Effector CD8-positive, alpha-beta T cell (primary cell): ENCODE data around the gene AACS.

ENCODE experiments used
- DNase-seq: peaks from one replicate; lab custom pipeline; 2025; lab: John Stamatoyannopoulos, UW

Gene AACS

DNA sequence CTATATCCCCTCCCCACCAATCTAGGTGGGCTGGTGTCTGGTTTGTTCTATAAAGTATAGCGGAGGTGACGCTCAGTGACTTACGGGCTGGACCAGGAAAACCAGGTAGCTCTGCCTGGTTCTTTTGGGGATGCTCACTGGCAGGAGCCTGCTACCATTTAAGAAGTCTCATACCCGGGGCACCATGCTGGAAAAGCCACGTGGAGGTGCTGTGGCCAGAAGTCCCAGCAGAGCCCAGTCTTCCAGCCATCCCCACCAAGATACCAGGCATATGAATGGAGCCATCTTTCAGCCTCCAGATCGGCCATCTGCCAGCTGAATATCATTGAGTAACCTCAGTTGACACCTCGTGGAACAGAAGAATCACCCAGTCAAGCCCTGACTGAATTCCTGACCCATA lies 87.2 kb downstream of the AACS start:
- DNase-seq, result no peak

DNA sequence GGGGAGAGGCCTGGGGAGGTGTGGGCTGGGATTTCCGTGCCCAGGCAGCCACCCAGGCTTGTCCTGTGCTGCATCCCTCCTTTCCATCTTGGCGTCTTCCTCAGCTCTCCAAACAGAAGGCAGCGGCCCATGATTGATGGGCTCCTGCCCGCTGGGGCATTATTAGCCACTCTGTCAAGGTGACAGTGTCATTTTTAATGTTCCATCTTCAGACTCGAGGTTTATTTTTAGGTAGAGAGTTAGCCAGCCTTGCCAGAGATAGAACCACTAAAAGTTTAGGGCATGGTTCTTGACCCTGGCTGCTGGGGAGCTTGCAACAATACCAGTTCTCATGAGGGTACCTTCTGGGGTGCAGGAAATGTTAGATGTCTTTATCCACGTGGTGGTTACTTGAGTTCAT lies 90.1 kb downstream of the AACS start:
- no peak for DNase-seq

DNA sequence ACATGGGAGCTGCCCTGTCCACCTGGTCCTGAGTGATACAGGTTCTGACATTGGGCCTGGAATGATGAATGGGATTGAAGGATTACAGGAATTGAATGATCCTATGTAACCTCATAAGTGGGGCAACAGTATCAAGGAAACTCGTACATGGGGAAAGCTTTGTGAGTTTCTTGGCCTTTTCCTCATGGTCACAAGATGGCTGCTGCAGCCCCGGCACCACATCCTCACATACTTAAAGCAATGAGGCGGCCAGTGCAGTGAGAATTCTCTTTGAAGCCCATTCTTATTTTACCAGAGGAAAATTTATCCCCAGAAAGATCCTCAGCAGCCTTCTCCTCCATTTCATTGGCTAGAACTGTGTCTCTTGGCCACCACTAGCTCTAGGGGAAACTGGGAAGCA lies 91.9 kb downstream of the AACS start:
- no peak for DNase-seq

DNA sequence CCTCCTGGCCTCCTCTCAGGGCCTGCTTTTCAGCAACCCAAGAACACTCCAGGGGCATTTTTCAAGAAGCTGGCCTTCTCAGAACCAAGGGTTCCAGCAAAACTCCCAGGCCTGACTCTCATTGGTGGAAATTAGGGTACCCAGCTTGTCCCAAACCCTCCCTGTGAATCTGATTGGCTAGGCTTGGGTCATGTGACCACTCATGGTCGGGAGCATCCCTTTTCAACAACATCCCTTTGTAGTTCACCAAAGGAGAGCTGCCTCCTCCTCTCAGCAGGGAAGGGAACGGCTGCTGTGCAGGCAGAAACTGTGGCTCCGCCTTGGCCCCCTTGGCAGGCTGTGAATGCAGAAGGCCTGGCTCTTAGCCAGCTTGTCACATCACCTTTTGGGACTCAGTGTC lies 94.5 kb downstream of the AACS start:
- no peak for DNase-seq

DNA sequence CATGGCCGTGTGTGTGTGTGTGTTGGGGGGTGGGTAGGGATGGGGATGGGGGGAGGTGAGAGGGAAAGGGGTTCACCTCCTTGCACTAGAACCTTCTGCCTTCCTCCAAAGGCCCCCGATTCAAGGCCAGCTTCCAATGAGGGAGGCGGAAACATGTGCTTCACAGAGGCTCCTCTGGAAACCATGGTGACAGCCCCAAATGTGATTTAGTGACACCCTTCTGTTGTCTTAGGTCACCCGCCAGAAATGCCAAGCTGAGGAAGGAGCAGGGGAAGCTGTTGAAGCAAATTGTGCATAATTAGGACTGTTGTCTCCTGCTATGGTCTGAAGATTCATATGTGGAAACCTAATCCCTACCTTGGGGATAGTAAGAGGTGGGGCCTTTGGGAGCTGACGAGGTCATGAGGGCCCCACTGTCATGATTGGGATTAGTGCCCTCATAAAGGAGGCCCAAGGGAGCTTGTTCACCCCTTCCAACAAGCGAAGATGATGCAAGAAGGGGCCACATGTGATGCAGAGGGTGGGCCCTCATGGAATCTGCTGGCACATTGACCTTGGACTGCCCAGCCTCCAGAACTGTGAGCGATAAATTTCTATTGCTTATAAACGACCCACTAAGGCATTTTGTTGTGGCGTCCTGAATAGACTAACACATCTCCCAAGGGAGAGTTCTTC lies 95.2 kb downstream of the AACS start:
- DNase-seq, result no peak

DNA sequence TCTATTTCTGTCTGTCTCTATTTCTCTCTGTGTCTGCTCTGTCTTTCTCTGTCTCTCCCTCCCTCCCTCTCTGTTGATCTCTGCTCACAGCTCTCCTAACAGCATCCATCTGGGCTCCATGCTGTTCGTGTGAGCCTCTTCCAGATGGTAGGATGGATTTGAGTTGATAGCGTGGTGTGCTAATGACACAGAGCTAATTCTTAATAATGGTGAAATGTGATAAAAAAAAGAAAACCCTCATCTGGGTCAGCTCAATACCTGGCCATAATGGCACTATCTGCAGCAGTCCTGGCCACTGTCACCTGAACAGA lies 96.4 kb downstream of the AACS start:
- no peak for DNase-seq

DNA sequence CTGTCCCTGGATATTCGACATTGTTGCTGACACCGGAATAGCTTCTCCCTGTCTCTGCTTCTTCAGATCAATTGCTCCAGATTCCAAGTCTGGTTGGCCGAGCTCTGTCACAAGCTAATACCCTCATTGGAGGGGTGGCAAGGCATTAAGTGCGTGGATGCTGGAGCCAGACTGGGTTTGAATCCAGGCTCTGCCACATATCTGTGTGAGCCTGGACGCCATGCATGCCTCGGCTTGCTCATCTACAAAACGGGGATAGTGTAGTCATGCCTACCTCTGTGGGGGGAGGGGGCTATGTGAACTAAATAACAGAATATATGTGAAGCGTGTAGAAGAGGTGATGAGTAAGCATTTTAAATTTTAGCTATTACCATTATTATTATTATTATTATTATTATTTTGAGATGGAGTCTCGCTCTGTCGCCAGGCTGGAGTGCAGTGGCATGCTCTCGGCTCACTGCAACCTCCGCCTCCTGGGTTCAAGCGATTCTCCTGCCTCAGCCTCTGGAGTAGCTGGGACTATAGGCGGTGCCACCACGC lies 97.3 kb downstream of the AACS start:
- DNase-seq, result no peak

DNA sequence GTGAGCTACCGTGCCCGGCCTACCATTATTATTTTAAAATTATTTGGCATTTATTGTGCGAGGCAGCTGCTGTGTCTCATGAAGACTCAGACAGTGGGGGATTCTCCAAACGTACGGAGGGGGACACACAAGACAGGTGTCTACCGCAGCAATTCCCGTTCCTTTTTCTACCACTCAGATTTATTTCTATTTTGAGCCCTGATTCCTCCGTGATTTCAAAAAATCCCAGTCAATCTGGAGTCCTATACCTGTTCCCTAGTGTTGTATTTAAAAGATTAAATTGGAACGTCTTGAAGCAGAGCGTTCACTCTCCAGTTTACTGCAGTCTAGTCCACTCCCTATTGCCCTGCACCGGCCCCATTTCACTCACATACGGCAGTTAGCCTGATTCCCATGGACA lies 97.9 kb downstream of the AACS start:
- no peak for DNase-seq

DNA sequence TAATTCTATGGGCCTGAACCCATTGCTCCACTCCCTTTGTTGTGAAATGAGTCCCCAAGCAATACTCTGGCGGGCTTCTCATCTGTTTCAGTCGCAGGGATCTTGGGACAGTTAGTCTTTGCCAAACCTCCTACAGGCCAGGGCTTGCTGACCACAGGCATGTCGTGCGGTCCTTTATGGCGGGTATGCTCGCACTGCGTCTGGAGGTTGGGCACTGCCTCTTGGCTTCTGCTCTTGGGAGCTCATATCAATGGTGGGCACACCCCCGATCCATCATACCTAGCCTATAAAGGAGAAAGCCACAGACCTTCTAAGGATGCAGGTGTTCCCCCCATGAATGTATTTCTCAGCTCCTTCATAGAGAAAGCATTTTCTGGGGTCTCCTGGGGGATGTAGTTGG lies 99.3 kb downstream of the AACS start:
- no peak for DNase-seq

DNA sequence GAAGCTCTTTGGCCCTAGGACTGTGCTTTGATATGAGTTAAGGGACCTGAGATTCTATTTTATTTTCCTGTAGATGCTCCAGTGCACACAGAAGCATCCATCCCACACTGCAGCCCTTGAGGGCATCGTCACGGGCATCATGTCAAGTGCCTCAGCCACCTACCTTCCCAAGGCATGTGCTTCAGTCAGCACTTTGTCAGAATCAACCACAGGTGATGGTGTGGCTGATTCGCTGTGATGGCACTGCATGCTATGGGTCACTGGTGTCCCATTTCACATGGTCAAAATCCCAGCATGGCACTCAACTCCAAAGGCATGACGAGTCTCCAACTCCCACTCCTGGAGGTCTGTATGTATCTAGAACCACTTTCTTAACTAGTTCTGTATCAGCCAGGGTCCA lies 100.8 kb downstream of the AACS start:
- DNase-seq, result no peak

DNA sequence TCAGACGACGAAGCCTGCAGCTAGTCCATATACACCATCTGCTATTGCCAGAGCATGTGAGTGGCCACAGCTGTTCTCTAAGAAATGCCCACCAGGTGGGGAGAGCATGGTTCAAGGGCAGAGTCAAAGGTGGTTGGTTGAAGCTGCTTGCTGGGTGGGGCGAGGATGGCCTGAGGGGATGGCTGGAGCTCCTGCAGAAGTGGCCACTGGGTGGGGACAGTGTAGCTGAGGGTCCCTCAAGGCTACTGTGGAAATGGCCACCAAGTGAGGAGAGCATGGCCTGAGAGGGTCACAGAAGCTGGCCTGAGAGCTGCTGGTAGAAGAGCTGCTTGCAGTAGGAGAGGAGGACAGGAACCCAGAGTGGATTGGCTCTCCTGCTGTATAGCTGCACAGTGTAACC lies 102.4 kb downstream of the AACS start:
- DNase-seq, result no peak

DNA sequence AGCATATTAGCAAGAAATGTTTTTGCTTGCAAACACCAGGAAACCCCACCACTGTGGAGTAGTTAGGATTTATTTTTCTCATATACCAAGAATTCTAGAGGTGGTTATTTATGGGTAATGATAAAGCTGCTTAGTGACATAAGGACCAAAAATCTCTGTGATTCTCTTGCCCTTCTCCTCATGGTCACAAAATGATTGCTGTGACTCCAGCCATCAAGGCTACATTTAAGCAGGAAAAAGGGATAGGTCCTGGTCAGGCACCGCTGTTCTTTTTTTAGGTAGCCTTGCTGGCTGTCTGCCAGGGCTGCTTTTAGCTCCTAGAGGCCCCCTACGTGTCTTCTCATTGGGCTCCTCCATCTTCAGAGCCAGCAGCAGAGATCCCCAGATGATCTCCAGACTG lies 104.2 kb downstream of the AACS start:
- no peak for DNase-seq

DNA sequence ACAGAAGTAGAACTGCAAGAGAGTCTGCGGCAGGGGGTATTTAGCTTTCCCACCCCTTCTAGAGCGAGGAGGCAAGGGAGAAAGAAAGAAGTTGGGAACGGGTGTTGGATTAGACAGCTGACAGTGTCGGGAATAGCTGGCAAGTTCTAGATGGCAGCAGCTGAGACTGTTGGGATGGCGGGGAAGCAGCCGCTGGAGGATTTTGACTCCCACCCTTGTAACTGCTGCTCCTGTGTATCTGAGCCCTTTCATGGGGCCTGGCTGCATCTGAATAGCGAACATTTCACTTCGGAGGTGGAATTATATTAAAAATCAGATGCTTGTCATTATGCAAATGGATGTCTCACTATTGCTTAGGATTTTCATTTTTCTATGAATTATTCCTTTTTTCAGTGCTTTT lies 104.6 kb downstream of the AACS start:
- DNase-seq, result no peak

DNA sequence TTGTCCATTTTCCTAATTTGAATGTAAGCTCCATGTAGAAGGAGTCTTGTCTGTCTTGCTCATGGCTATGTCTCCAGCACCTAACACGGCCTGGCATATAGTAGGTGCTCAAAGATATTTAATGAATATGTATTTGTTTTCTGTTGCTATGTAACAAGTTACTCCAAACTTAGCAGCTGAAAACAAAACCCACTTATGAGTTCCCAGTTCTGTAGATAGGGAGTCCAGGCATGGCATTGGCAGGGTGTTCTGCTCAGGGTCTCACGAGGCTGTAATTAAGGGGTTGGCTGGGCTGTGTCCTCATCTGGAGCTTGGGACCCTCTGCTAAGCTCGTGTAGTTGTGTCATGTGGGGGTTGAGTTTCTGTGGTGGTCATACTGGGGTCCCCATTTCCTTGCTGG lies 106.0 kb downstream of the AACS start:
- no peak for DNase-seq

DNA sequence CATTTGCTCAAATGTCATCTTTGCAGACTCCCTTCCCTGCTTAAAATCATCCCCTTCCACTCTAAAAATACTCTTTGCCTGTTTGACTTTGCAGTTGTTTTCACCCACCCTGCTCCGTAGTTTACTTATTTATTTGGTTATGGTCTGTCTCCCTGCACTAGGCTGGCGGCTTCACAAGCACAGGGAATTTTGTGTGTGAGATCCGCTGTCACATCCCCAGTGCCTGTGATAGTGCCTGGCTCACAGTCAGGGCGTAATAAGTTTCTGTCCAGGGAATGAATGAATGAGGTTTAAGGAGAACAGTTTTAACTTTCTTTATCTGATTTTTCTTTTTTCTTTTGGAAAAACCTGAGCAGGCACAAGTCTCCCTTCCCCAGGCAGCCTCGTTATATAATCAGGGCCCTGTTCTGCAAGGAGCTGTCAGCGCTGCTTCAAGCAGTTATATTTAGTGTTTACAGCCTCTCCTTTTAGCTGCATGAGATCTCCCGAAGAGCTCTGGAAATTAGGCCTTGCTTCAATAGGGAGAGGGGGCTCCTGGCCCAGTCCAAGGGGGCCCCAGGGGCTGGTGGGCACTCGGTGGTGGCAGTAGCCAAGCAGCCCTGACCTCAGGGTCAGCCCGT lies 107.1 kb downstream of the AACS start:
- no peak for DNase-seq

DNA sequence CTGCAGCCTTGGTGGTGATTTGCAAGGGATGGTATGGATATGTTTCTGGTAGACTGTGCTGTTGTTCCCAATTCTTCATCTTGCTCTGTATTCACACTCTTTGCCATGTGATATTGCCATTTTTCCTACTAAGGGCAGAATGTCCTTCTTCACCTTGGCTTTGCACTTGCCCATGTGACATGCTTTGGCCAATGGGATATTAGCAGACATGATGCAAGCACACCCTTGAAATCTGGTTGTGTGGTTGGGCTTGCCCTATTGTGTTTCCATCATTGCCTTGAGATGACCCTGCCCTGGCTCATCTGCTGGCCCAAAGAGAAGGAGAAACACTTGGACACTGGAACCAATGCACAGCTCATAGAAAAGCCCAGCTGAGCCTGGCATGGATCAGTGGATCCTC lies 110.3 kb downstream of the AACS start:
- no peak for DNase-seq

DNA sequence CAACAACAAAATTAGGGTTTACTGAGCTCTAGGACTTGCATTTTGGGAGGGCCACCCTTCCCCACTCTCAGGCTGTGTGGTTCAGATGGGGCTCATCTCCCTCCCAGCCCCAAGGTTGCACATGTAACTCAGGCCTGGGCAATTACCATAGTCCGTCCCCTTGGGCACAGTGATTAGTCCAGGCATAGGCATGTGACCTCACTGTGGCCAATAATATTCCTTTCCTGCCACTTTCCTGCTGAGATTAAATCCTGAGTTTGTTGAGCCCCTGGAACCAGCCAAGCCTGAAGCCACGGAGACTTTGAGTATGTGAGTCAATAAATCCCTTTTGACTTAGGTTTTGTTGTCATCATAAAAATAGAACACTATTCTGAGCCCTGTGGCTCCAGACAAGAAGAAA lies 113.0 kb downstream of the AACS start:
- no peak for DNase-seq

DNA sequence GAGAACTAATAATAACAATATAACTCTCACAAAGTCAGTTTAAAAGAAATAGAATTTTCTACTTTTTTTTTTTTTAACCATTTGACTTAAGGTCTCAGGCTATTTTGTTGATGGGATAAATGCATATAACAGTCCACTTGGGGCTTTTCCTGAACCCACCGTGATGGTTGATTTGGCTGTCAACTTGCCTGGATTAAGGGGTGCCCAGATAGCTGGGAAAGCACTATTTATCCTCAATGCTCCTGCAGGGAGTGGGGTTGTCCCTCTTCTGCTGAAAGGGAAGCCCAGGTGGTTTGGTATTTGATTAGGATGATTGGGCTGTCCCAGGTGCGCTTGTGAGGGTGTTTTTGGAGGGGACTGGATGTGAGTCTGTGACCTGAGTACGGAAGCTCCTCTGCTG lies 114.9 kb downstream of the AACS start:
- no peak for DNase-seq

DNA sequence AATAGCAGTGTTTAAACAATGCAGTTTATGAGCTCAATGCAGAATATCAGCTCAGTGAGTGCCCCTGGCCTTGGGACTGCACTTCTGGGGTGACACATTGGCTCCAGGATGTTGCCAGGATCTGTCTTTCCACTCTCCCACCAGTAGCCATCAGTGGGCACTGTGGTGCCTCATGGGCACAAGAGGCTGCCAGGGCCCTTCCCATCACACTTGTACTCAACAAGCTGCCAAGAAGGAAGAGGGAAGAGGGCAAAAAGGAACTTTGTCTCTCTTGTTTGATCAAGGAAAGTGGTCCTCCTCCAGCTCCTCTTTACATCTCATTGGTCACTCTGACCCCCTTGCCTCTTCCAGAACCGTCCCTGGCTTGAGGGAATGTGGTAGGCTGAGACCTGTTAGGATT lies 115.9 kb downstream of the AACS start:
- DNase-seq, result no peak

DNA sequence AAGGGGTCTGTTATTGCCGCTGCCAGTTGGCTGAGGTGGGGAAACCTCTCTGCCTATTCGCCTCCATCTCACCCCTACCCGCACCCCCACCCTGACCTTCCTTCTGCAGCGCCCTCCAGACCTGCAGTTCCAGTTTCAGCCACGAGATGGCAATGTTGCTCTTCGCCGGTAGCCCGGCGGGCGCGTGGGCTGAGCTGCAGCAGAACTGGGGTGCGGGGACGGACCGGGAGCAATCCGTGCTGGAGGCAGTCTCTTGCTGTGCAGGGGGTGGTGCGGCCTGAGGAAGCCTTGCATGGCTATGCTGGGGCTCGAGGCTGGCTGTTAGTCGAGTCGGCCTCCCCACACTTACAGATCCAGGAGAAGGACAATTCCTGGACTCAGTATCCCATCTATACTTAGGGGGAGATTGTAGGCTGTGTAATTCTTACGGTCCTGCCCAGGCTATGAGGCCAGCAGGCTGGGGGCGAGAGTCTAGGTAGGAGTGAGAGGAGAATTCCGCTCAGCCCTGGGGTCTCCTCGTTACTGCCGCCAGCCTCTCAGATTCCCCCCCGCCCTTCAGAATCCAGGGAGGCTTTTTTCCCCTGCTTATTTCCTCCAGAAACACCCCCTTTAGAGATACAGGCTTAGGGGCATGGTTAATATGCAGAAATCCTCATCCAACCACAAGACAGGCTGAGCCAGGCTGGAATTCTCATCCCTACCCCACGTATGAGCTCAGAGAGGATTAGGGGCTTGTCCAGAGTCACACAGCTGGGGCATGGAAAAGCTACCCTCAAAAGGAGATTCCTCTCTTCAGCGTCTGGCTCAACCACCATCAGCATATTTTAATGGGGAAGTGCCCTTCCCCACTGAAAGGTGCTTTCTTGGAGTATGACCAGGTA lies 118.2 kb downstream of the AACS start:
- DNase-seq, result peak; percentile 40

DNA sequence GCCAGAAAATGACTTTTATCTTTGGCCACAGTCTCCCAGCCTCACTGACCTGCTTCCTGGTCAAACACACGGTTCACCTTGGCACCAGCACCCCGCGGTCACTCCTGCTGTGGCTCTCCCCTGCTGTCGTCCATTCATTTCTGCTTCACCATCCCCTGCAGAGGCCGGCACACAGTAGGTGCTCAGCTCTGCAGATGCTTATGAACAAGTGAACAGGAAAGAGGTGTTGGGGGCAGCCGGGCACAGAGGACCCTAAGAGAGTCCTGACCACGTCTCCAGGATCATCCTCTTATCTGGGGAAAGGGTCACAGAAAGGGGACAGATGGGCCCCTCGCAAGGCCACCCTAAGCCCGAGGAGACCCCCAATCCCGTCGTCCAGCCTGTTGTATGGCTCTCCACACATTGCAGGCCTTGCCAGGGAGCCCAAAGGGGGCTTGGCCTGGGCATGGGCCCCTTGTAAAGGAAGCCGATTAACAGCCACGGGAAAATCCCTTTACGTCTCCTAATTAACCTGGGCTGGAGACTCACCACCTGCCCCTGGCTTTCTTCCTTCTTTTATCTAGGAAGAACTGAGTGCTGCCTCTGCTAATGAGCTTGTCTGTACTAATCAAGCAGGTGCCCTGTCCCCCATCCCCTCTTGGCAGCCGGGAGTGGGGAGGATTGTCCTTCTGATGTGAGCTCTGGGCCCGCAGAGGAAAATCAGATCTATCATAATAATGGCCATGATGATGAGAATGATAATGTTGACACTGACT lies 119.2 kb downstream of the AACS start:
- DNase-seq, result no peak

DNA sequence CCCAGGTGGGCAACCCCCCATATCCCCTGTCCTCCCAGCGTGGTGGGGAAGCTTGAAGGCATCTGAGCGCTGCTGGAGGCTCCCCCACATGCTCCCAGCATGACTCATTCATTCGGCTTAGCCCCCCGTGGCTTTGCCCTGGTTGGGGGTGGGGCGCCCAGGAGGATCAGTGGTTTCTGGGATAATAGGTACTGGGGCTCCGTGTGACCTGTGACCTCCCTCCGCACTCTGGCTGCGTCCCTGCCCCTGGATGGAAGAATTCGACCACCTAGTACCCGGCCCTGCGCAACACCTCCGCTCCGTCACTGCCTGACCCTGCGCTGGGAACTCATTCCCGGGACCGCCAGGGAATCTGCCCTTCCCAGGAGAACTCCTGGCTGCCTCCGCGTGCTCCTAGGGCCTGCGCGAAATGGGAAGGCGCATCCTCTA lies 120.1 kb downstream of the AACS start:
- DNase-seq, result no peak
